ENCODE data around the gene TPRA1.
"Not testable (repeated sequence)": the region's sequence is repeated elsewhere in the genome, so short reads cannot be mapped to it uniquely, and the experiment has no call there.

Gene TPRA1

DNA sequence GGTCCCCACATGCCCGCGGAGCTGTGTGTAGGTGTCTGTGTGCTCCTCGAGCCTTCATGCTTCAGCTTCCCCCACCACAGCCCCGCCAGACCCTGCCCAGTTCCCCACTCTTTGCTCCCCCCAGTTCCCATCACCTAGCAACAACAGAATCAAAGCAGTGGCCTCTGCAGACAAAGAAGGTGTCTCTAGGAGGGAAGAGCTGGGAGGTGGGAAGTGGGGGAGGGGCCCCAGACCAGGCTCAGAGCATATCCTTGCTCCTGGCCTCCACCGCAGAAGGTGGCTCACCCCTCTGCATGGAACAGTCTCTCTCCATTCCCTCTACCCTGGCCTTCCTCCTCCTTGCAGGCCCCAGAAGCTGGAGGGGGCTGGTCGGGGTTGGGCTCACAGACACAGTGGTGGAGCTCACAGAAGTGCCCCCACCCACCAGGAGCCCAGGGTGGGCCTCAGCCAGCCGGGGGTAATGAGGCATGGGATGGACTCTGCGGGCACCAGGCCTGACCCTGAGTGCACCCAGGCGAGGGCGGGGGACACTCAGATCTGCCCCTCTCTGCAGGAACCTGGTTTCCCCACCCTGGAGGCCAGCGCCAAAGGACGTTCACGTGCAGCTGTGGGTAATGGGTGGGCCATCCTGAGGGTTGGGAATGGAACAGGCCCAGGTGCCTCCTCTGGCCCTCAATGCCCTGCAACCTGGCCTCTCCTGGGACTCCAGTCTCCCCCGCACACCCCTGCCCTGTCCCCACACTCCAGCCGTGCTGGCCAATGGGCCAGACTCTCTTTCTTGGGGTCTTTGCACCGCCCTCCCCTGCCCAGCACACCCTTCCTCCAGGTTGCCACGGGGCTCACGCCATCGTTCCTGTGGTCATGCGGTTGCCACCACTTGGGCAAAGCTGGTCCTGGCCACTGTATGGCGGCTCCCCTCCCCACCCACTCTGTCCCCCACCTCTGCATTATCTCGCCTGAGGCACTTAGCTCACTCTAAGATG lies 53.4 kb downstream of the TPRA1 start:
- no peak for DNase-seq (ENCODE audit: low spot score)

DNA sequence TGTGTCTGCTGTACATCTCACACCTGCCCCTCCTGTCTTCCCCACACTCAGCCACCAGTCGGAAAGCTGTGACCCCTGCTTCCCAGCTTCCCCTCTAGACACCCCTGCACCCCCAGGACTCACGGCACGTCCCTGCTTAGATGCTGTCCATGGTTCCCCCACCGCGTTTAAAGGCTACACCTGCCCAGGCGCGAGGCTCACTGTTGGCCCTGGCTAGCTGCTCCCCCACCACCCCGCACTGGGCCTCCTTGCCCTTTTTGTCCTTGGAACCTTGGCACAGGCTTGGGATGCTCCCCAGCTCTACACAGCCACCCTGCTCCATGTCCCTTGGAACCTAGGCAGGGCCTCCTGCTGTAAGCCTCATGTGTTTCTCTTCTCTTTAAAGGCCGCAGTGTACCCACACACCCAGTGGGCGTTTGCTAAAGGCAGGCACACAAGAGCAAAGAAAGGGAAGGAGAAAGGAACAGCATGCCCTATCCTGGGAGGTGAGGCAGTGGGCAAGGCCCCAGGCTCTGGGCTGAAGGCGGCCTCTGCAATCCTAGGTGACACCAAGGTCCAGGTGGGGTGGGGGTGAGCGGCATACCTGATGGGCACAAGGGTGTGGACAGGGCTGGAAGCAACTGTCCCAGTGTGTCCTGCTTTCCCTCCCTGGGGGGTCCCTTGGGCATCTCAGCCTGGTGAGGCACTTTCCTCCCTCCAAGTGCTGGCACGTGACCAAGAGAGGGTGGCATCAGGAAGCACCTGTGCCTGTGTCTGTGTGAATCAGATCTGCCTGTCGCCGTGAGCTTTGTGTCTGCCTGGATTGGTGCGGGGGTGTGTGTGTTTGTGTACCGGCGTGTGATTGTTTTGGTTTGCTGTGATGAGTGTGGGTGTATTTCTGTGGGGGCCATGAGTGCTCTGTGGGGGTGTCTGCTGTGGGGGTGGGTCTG lies 54.4 kb downstream of the TPRA1 start:
- DNase-seq (ENCODE audit: low spot score) = no peak

DNA sequence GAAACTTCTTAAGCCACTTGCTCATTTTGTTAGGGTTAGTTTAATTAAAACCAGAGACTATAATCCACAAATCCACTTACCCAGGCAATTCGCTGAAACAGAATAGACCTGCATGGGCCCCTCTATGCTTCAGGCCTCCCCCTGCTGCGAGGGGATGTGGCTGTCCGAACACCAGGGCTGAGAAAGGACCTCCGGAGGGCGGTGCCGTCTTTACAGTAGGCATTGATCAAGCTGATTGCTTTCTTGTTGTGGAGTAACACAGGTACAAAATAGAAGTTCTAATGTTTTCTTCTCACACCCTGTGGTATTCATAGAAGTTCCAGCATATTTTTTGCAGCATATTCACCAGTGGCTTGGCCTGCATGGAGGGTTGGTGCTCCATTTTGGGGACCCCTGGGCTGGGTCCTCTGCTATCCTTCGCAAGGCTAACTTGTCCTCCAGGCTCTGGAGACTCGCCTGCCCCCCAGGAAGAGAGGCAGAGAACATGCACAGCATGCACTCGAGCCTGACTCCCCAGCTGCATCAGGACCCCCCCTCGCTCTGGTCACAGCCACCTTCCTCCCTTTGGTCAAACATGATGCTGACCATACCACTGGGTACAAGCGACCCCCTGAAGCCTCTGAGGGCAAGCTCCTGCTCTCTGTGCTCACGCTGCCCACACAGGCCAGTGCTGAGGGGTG lies 55.3 kb downstream of the TPRA1 start:
- DNase-seq (ENCODE audit: low spot score) = no peak

DNA sequence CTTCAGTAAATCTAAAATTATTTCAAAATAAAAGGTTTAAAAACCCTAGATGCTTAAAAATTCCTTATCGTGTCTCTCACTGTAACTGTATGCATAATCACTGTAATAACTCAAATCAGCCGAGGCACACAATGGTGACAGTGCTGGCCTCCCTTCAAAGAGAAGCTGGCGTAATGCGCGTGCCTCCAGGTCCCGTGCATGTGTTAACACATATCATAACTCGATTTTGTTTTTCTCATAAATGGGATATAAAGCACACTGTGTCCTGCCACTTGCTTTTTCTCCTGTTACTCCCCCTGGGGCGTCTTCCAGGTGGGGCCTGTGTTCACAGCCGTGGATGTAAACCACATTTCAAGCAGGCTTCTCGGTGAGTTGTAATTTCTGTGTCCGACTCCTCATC lies 56.0 kb downstream of the TPRA1 start:
- DNase-seq (ENCODE audit: low spot score) = no peak

DNA sequence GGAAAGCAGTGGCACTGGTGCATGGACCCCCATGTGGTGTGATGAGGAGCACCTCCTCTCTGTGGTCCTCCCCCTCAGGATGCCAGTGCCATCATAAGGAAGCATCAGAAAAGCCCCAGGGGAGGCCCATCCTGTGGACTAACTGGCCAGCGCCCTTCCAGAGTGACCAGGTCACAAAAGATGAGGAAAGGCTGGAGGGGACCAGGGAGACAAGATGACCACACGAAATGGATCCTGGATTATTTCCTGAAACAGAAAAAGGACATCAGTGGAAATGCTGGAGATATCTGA lies 56.4 kb downstream of the TPRA1 start:
- DNase-seq (ENCODE audit: low spot score) = no peak

DNA sequence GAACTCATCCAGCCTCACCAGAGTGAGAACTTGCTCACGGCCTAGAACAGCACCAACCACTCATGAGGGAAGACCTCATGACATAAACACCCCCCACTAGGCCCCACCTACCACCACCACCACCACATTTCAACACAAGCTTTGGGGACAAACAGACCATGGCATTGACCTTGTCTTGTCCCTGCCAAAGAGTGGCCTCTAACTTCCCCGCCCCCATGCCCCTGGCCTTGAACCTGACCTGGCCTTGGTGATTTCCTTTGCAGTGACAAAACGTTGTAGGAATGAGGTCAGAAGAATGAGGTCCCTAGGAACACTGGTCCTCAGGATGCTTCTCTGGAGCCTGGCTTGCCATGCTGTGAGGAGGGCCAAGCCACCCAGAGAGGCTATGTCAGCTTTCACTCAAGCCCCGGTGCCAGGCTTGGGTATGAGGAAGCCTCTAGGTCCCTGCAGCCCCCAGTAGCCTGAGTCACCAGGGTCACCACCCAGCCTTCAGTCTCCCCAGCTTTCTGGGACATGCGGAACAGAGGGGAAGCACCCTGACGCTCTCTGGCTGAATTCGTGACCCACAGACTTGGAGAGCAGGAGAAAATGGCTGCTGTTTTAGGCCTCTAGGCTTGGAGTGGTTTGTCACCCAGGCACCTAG lies 57.9 kb downstream of the TPRA1 start:
- peak; percentile 50 for DNase-seq (ENCODE audit: low spot score)

DNA sequence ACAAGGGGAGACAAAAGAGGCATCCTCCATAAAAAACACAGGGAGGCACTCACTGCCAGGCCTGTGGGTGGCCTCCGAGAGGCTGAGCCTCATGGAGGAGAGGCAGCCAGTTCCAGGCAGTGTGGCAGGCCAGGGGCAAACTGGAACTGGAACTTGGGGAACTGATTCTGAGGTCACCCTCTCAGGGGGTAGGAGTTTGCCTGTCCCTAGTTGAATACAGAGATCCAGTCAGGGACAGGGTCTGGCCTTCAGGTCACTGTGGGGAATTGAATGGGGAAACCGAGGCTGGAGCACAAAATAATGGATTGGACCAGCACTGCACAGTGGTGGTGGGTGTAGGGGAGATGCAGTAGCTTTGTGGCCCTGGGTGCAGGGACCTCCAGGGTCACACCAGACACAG lies 58.7 kb downstream of the TPRA1 start:
- peak; percentile 36 for DNase-seq (ENCODE audit: low spot score)

DNA sequence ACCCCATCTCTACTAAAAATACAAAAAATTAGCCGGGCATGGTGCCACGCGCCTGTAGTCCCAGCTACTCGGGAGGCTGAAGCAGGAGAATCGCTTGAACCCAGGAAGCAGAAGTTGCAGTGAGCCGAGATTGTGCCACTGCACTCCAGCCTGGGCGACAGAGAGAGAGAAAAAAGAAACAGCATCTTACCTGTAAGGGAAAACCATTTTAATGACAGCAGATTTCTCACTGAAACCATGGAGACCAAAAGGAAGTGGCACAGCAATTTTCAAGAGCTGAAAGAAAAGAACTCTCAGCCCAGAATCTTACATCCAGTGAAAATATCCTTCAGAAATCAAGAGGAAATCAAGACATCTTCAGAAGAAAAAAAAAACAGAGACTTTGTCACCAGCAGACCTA lies 59.7 kb downstream of the TPRA1 start:
- DNase-seq (ENCODE audit: low spot score) = not testable (repeated sequence)

DNA sequence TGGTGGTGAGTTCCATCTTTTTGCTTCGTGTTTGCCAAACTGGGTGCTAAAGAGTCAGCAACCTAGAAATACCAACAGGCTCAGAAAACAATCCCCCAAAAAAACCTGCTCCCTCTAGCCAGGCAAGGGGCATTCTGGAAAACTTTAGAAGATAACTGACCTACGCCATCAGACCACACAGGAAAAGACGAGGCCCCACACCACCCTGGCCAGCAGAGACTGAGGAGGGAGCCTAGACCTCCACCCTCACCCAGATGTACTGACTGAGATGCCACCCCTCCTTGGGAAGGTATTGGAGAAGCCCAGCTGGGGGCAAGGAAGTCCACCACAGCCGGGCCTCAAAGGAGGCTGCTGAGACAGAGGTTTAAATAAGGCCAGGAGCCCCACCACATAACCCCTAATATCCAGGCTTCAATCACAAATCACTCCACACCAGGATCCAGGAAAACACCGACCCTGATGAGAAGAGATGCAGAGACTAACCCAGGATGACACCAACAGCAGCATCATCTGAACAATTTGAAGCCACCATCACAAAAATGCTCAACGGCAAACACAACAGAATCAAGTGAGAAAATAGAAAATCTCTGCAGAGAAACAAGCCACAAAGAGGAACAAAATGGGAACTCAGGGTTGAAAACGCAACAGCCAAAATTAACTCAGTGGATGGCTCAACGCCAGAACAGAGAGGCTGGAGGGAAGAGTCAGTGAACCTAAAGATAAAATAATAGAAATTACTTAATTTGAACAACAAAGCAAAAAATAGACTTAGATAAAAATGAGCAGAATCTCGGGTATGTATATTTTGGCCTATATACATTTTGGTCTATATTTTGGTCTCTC lies 61.0 kb downstream of the TPRA1 start:
- peak; percentile 31 for DNase-seq (ENCODE audit: low spot score)

DNA sequence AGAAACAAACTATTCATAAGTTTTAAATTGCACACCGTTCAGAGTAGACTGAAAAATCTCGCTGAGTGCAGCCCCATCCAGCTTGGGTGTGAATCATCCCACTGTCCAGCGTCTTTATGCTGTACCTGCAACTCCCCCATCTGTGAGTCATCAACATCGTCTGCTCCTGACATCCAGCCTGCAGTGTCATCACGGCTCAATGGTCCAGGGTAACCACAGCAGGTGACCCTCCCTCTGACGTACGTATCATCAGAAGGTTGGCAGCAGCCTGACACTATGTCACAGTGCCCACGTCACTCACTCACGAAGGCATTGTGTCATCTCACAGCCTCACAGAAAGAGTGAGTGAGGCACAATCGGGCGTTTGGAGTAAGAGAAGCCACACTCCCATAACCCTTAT lies 65.2 kb downstream of the TPRA1 start:
- DNase-seq (ENCODE audit: low spot score) = no peak

DNA sequence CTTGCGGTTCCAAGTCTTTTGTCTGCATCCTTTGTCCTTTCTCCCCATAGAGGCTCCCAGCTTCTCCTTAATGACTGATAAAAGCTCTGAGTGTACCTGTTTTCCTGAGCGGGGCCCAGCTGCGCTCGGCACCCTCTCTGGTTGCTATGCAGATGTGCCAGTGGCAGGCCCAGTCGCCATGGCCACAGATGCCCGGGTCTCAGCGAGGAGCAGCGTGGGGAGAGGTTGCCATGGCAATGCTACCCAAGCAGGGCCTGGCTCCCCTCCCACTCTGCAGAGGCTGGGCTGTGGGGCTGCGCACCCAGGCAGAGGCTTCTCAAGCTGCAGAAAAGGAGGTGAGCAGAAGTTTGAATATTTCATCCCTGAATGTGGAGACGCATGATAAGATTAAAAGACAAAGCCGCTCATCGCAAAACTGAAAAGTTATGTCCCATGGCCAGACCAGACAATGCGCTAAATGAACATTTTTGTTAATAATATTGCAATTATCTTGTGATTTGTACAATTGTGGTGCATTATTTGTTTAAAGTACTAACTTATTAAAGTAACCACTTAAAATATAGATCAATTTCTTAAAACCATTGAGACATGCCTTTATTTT lies 66.1 kb downstream of the TPRA1 start:
- DNase-seq (ENCODE audit: low spot score) = no peak

Measured in left forelimb (tissue), 1 donor.